ENCODE data around the gene PRAME. TPM values are rescaled to one million over a fixed set of nuclear protein-coding genes. Genes with fewer than 3 reads are reported as not detected.
"Not testable (repeated sequence)": the region's sequence is repeated elsewhere in the genome, so short reads cannot be mapped to it uniquely, and the experiment has no call there.

PRAME gene
- total RNA-seq, 2 experiments from 2014 or later = not detected

DNA sequence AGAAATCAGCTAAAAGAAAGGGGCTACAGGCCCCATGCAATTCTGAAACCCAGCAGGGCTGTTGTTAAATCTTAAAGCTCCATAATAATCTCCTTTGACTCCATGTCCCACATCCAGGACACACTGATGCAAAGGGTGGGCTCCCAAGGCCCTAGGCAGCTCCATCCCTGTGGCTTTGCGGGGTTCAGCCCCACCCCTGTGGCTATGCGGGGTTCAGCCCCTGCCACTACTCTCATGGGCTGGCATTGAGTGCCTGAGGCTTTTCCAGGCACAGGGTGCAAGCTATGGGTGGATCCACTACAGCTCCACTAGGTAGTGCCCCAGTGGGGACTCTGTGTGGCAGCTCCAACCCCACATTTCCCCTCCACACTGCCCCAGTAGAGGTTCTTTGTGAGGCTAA lies 30.3 kb downstream of the PRAME start:
- ChIA-PET POLR2A (no interaction called here), CTCF (no interaction called here)

DNA sequence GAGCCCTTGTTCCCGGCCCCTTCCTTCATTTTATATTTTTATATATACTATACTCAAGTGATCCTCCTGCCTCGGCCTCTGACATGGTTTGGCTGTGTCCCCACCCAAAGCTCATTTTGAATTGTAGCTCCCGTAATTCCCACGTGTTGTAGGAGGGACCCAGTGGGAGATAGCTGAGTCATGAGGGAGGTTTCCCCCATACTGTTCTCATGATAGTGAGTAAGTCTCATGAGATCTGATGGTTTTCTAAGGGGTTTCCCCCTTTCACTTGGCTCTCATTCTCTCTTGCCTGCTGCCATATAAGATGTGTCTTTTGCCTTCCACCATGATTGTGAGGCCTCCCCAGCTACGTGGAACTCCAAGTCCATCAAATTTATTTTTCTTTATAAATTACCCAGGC lies 31.8 kb downstream of the PRAME start:
- CTCF ChIA-PET = no interaction called here
- POLR2A ChIA-PET = no interaction called here

DNA sequence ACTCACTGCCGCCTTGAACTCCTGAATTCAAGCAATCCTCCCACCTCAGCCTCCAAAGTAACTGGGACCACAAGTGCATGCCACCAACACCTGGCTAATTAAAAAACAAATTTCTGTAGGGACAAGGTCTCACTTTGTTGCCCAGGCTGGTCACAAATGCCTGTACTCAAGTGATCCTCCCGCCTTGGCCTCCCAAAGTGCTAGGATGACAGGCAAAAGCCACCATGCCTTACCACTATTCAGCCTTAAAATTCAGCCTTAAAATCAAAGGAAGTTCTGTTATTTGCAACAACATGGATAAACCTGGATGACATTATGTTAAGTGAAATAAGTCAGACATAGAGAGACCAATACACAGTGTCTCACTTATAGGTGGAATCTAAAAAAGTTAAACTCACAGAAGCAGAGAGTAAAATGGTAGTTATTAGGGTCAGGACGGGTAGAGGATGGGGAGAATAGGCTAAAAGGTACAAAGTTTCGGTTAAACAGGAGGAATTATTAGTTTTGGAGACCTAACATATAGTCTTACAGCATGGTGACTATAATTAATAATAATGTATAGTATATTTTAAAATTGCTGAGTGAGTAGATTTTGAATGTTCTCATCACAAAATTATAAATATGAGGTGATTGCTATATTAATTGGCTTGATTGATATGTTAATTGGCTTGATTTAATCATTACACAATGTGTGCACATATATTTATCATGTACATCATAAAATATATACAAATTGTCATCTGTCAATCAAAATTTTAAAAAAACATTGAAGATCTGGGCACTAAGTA lies 32.7 kb downstream of the PRAME start:
- ChIA-PET POLR2A (no interaction called here), CTCF (no interaction called here)

DNA sequence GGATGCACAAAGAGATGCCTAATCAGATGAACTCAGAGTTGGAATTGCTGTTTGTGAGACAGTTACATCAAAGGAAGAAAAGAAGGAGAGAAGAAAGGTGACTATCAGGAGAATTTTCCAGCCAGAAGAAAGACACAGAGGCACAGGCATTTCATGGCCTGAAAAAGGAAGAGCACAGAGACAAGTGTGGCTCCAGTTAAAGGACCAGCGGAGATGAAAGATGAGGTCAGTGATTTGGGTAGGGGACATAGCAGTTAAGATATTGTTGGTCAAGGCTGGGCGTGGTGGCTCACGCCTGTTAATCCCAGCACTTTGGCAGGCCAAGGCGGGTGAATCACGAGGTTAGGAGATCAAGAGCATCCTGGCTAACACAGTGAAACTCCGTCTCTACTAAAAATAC lies 35.6 kb downstream of the PRAME start:
- ChIA-PET POLR2A (no interaction called here), CTCF (no interaction called here)

DNA sequence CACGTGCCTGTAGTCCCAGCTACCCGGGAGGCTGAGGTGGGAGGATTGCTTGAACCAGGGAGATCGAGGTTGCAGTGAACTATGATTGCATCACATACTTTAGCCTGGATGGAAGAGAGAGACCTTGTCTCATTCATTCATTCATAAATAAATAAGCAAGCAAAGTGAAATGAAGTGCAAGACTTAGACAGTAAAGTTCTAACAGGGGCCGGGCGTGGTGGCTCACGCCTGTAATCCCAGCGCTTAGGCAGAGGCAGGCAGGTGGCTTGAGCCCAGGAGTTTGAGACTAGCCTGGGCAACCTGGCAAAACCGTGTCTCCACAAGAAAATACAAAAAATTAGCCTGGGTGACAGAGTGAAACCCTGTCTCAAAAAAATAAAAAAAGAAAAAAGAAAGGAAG lies 37.4 kb downstream of the PRAME start:
- ChIA-PET POLR2A (no interaction called here), CTCF (no interaction called here)

DNA sequence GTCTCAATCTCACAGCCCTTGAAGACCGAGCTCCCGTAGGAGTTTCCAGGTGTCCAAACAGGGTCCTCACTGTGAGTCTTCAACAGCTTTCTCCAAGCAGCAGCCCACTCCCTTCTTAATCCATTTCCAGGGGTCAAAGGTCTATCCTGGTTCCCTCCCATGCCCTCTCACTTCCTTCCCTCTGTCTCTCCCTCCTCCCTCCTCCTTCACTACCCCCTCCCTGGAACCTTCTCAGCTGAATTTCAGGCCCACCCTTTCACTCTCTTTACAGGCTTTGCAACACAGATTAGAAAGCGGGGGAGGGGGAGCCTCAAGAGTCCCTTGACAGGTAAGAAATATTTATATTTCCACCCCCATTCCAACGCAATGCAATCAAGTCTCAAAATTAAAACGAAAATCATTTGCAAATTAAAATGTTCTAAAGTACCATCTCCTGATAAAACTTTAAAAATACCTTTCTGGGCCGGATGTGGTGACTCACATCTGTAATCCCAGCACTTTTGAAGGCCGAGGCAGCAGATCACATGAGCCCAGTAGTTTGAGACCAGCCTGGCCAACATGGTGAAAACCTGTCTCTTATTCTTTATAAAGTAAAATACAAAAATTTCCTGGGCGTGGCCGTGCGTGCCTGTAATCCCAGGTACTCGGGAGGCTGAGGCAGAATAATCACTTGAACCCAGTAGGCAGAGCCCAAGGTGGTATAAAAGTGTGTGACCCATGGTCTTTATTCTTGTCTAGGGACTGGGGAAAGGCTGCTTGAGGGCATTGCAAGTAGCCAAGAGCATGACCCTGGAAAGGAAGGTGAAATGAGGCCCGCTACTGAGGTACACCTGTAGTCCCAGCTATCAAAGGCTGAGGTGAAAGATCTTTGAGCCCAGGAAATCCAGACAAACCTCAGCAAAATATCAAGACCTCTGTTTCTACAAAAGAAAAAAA lies 38.1 kb downstream of the PRAME start:
- ChIA-PET CTCF (no interaction called here), POLR2A (no interaction called here)

DNA sequence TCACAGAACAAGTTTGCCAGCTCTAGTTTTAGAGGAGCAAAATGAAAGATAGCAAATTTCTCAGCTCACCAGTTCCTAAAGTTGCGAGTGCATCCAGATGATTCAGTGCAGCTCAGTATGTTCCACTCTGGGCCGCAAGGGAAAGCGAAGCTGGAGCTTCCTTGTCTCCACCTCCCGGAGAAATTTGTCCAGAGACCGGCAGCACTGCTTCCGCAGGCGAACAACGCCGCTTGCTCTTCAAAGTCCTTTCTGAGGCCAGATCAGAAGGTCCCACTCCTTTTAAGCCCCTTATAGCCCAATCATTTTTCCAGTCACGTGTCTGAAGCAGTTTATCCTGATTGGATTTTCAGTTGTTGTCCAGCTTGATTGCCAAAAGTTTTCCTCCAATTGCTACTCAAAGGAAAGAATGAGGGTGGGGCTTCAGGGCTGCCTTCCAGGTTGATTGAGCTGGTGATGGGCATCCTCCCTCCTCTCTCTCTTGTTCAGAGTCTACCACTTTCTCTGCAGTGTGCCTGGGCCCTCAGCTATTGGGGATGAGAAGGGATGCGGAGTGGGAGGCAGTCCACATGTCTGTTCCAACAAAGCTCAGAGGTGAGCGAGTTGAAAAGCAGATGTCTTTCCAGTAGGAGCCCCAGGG lies 38.9 kb downstream of the PRAME start, which contains the start of gene ZNF280A:
Gene ZNF280A, minus strand, starts transcription at position 251 of the 637 bp plus-strand sequence. CDS start 4,640 bp downstream, outside the sequence.
- CTCF ChIA-PET = interaction anchor here (0.6 kb wide), 1 partner anchor 55 kb away, joined by 3 read pairs; no protein-coding TSS in a partner anchor
- POLR2A ChIA-PET = no interaction called here

DNA sequence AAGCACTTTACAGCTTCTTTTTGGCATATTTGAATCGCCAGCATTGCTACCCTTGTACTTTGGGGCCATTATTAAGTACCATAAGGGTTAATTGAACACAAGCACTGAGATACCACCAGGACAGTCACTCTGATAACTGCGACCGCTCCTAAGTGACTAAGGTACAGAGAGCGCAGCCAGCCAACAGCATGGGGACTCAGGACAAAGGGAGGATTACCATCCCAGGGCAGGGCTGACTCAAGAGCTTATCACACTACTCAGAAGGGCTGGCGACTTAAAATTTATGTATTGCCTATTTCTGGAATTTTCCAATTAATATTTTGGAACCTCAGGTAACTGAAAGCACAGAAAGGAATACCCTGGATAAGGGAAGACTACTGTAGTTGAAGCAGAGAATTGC lies 39.5 kb downstream of the PRAME start:
- ChIA-PET CTCF (interaction anchor here (0.6 kb wide), 1 partner anchor 54 kb away, joined by 3 read pairs; no protein-coding TSS in a partner anchor), POLR2A (no interaction called here)

DNA sequence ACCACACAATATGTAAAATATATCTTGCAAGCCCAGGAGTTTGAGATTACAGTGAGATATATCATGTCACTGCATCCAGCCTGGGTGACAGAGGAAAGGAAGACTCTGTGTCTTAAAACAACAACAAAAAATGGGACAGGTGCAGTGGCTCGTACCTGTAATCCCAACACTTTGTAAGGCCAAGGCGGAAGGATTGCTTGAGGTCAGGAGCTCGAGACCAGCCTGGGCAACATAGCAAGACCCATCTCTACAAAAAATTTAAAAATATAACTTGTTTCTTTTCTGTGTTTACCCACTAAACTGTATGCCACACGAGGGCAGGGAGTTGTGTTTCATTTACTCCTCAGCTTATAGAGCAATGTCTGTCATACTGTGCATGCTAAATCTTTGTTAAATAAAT lies 42.1 kb downstream of the PRAME start:
- CTCF ChIA-PET = no interaction called here

DNA sequence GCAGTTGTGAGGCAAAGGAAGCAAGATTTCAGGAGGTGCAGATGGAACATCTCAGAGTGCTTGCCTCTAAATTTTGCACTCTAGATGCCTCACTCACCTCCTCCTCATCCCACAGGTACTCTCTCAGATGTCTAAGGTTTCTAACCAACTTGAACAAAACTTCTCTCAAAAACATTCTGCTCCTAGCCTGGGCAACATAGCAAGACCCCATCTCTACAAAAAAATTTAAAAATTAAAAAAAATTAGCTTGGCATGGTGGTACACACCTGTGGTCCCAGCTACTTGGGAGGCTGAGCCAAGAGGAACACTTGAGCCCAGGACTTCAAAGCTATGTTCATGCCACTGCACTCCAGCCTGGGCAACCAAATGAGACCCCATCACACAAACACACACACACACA lies 43.2 kb downstream of the PRAME start:
- ChIA-PET POLR2A (no interaction called here), CTCF (no interaction called here)

More for the DNA sequence above, 42.1 kb downstream of the PRAME start:
- POLR2A ChIA-PET = interaction anchor here (0.6 kb wide), 1 partner anchor 69 kb away, joined by 3 read pairs; no protein-coding TSS in a partner anchor

DNA sequence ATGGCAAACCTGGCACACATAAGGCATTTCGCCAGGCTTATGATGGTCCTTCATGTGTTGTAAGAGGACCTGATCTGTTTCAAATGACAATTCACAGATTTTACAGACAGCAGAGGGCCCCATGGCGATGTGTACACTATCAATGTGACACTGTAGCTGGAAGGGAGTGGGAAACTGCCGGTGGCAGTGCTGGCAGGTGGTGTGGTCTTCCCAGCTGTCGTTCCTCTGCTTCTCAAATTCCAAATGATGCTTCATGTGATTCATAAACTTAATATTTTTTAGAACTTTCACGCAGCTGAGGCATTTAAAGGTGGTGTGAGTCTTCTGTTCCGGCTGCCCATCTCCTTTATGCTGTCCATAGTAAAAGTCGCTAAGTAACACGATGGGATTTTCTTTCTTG lies 44.6 kb downstream of the PRAME start:
- POLR2A ChIA-PET, CTCF ChIA-PET: not testable (repeated sequence)

DNA sequence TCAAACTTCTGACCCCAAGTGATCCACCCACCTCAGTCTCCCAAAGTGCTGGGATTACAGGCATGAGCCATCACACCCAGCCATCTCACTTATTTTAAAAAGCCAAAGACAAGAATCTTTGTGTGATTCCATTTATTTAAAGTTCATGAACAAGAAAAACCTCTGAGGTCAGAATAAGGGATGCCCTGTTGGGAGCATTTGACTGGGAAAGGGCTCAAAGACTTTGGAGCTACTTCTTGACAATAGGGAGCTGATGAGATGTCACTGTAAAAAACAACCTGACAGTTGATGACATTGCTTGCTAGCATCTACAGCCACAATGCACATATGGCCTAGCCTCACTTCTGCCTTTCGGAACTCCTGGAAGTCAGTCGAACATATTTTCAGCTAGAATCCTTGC lies 45.4 kb downstream of the PRAME start:
- CTCF ChIA-PET = no interaction called here
- POLR2A ChIA-PET = no interaction called here

DNA sequence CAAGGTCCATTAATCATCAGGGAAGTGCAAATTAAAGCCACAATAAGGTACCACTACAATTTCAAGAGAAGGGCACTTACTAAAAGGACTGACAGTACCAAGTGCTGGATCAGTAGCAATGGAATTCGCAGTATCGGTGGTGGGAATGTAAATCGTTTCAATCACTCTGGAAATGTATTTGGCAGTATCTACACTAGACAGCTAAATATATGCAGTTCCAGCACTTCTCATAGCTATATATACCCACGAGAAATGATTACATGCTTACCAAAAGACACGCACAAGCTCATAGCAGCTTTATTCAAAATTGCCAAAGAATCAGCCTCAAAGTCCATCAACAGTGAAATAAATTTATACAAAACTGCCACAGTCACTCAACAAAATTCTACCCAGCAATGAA lies 46.1 kb downstream of the PRAME start:
- POLR2A ChIA-PET = no interaction called here
- CTCF ChIA-PET = no interaction called here

DNA sequence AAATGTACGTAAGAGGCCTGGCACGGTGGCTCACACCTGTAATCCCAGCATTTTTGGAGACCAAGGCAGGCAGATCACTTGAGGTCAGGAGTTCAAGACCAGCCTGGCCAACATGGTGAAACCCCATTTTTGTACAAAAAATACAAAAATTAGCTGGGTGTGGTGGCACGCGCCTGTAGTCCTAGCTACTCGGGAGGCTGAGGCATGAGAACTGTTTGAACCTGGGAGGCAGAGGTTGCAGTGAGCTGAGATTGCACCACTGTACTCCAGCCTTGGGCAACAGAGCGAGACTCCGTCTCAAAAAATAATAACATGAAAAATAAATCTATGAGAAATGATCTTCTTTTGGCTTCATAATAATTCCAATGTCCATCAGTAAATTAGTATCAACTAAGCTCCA lies 48.2 kb downstream of the PRAME start:
- CTCF ChIA-PET, POLR2A ChIA-PET: not testable (repeated sequence)

DNA sequence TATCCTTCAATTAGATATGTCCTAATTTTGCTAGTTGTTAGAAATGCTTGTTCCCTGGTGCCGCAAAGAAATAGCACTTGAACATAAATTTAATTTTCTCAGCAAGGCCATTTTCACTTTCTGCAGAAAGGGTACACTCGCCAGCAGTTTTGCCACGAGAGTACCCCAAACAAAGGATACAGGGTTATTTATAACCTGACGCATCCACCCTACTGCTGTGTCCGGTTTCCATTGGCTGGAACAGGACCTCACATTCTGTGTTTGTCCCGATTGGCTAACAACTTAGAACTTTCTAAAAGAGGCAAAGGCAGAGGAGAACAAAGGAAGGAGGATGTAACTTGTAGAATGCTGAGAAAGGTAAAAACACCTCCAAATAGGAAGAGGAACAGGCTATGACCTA lies 49.2 kb downstream of the PRAME start:
- POLR2A ChIA-PET, CTCF ChIA-PET: not testable (repeated sequence)

DNA sequence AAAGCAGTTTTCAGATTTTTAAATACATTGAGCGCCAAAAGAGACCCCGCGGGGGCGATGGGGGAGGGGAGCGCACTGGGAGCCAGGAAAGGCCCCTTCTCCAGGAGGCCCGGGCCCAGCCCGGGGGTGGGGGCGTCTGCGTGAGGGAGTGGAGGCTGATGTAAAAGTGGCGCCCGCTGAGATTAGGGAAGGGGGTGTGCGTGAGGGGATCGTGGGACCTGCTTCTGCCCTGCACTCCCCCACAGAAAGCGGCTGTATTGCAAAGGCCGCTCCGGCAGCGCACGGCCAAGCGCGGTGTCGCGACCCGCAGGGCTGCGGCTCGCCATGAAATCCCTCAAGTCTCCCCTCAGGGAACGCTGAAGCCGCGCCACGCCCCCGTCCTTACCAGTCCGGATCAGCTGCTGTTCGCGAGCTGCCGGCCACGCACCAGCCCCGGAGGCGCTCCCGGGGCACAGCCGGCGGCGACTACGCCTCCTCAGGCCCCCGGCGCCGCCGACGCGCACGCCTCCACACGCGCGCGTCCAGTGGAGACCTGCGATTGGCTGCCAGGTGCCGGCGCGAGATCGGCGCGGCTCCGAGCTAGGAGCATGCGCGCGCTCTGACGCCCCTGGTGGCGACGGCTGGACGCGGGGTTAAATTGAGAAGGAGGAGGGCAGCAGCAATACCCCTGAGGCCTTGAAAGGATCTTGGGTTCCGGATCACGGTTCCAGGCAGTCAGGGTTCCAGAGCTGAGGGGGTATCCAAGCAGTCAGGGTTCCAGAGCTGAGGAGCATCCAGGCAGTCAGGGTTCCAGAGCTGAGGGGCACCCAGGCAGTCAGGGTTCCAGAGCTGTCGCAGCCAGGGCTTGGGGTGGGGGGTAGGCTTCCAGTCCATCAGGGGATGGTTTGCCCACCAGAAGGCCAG lies 50.5 kb downstream of the PRAME start, which contains the start of gene ZNF280B:
Gene ZNF280B, minus strand, starts transcription at position 469 of the 903 bp plus-strand sequence. CDS start 19,344 bp downstream, outside the sequence.
- CTCF ChIA-PET = interaction anchor here (0.6 kb wide), 1 partner anchor 445 kb away, joined by 3 read pairs; no protein-coding TSS in a partner anchor
- POLR2A ChIA-PET = no interaction called here

DNA sequence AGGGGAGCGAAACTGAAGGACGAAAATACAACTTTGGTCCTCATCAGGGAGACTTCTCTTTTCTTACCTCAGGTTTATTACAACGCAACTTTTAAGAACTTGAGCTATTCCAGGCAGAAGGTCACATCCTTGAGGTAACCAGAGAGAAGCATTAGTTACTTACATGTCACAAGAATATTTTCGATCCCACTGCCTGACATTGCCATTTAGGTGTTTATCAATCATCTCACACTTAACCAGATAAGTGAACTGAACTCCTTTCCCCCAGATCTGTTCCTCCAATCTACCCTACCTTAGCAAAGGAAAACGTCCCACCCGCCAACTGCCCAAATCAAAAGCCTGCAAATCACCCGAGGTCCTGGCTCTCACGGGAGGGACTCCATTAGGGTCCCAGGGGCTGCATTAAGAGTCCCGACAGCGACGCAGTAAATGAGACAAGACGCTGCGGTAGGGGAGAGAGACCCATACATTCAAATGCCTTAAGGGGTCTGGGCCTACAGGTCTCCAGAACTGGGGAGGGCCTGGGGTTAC lies 51.3 kb downstream of the PRAME start:
- CTCF ChIA-PET = interaction anchor here (0.7 kb wide), 1 partner anchor 44 kb away, joined by 3 read pairs; no protein-coding TSS in a partner anchor
- POLR2A ChIA-PET = no interaction called here

DNA sequence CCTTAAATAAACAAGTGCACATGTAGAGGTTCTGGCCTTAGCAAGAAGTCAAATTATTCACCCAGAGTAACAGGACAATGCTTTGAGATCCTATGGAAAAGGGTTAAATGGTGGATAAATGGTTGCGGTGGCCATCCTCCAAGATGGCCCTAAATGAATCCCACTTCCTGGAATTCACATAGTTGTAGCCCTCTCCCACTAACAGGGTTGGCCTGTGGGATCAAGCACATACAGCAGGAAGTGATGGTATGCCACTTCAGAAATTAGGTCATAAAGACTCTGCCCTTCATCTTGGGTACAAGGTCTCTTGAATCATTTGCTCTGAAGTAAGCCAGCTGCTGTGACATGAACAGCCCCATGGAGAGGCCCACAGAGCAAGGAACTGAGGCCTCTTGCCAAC lies 52.3 kb downstream of the PRAME start:
- ChIA-PET POLR2A (no interaction called here), CTCF (no interaction called here)

DNA sequence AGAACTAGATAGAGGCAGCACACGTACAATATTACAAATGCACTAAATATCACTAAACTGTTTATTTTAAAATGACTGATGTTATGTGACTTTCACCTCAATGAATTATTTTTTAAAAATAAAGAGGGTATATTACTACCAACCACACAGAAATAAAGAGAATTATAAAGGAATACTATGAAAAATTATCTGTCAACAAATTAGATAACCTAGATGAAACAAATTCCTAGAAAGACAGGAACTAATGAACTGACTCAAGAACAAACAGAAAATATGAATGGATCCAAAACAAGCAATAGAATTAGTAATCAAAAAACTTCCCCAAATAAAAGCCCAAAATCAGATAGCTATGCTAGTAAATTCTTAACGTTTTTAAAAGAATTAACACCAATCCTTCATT lies 60.8 kb downstream of the PRAME start:
- CTCF ChIA-PET = no interaction called here
- POLR2A ChIA-PET = no interaction called here
